Uterus (tissue), 2 donors: Measurements from ENCODE around the gene HSPB6.

Experiments used
- POLR2A ChIP-seq, 2 donors: fragments of 450-650 bp; IDR thresholded peaks; one replicate each; pipeline ENCODE4 v1.6.1; 2016; ENCODE audit warnings: antibody characterized with exemption in 2 of 2, mild to moderate bottlenecking in 1 of 2, moderate library complexity in 1 of 2
- TF ChIP-seq, protein P1 (sequence below), 4 experiments: fragments of 200-600 bp in 2 of 4; fragments of 450-650 bp in 2 of 4; sonication (generic) in 2 of 4; IDR thresholded peaks; one replicate each; pipeline ENCODE4 v1.5.1; 2016 to 2019; ENCODE audit warnings: antibody characterized with exemption in 4 of 4, mild to moderate bottlenecking in 2 of 4, moderate library complexity in 1 of 4

DNA sequence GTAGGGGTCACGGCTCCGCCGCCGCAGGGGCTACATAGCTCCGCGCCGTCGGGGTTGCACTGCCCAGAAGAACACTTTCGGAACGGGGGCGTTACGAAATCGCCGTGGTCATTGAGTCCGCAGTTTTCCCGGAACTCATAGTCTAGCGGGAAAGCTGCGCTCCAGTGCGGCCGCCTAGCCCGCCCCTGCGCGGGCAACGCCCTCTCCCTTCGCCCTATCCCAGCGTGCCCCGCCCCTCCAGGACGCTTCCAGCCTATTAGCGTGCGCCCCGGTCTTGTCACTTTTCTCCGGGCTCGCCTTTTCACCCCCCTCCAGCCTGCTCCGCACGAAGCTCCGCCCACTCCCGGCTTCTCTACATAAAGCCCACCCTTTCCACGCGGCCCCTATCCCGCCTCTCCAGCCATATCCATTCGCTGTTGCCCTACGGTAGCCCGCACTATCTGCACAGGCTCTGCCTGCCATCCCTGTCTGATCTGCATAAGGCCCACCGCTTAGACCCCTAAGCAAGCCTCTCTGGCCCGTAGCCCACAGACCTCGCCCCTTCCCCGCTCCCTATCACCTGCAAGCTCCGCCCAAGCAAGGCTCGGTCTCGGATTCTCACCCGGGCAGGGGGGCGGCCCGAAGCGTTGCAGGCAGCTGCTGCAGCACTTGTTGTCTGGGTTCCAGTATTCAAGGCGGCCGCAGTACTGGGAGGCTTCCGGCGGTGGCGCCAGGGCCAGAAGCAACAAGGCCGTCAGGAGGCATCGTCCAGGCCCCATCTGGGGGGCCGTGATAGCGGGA is 16.2 kb downstream of the HSPB6 start:
- TF ChIP-seq, protein P1, sequence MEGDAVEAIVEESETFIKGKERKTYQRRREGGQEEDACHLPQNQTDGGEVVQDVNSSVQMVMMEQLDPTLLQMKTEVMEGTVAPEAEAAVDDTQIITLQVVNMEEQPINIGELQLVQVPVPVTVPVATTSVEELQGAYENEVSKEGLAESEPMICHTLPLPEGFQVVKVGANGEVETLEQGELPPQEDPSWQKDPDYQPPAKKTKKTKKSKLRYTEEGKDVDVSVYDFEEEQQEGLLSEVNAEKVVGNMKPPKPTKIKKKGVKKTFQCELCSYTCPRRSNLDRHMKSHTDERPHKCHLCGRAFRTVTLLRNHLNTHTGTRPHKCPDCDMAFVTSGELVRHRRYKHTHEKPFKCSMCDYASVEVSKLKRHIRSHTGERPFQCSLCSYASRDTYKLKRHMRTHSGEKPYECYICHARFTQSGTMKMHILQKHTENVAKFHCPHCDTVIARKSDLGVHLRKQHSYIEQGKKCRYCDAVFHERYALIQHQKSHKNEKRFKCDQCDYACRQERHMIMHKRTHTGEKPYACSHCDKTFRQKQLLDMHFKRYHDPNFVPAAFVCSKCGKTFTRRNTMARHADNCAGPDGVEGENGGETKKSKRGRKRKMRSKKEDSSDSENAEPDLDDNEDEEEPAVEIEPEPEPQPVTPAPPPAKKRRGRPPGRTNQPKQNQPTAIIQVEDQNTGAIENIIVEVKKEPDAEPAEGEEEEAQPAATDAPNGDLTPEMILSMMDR (IDR thresholded peaks at IDR 0.05) = no peak
- TF ChIP-seq POLR2A (IDR thresholded peaks at IDR 0.05) = peak; percentile 12 to 22
